A172 (cell line): ENCODE data around the gene NRG3. TPM values are rescaled to one million over a fixed set of nuclear protein-coding genes. Genes with fewer than 3 reads are reported as not detected.
A peak's percentile ranks its signal among the peaks of the same experiment; 100 is the strongest.
"Not testable (repeated sequence)": the region's sequence is repeated elsewhere in the genome, so short reads cannot be mapped to it uniquely, and the experiment has no call there.

Experiments used
- DNase-seq: peaks from one replicate; pipeline ENCODE4 v3.0.0-alpha.2; 2015; ENCODE audit warnings: low spot score
- total RNA-seq: library from RNA; depleted of rRNA; stranded (reverse); fragments of >200 nt; shearing (Covaris generic); gene quantifications from 2 replicates; pipeline ENCODE4 v1.2.3, GENCODE V29; 2014

The NRG3 gene
- total RNA-seq, 1 experiment from 2014 or later = 0.16 TPM

GRCh38 chr10:82574081-82574480 lies 699.1 kb downstream of the NRG3 start:
- DNase-seq = no peak

- no peak for DNase-seq
Measured at GRCh38 chr10:82575318-82575717, 700.3 kb downstream of the NRG3 start.

DNA sequence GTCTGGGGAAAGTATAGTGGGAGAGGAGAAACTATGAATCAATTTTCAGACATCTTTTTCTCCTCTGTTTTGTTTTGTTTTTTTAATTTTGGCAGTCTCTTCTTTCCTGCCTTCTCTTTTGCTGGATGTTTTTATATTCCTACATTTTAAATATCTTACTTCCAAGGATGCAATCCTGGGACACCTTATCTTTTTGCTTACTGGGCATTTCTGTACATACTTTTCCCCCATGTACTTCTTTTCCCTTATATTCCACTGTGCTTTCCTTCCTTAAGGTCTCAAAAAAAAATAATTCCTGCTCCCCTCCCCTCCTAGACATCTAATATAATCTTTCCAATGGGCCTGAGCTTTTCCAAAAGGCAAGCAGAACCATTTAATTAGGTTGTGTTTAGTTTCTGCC lies 701.1 kb downstream of the NRG3 start:
- no peak for DNase-seq

DNA sequence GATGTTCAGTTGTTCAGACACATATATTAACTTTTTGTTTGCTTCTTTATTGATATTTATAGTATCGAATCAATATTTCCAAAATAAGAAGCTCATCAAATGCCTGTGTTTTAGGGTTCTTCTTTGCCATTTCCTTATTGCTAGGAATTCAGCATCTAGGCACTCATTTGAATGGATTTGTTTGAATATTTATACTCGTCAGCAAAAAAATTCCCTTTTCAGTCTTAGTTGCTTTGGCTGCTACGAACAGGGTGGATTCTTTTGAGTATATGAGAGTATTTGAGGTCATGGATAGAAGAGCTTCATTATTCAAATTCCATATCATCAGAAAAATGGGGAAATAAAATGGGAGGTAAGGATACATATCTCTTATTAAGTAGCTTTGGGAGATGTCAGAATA lies 706.9 kb downstream of the NRG3 start:
- no peak for DNase-seq

DNA sequence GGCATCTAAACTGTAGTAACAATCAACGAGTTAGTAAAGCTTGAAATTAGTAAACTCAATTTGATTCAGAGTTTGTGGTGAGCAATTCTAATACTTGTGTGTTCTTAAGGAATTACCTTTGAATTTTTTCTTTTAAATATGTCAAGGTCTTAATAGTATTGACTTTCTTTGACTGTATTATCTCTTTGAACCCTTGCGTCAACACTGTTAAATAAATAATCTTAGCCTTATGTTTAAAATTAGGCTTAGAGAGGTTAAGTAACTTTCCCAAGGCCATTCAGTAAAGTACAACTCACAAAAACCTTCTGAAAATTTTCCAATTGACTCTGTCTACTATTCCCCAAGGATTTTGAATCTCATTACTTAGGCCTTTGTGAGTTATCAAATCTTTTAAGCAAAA lies 716.4 kb downstream of the NRG3 start:
- DNase-seq = no peak

DNA sequence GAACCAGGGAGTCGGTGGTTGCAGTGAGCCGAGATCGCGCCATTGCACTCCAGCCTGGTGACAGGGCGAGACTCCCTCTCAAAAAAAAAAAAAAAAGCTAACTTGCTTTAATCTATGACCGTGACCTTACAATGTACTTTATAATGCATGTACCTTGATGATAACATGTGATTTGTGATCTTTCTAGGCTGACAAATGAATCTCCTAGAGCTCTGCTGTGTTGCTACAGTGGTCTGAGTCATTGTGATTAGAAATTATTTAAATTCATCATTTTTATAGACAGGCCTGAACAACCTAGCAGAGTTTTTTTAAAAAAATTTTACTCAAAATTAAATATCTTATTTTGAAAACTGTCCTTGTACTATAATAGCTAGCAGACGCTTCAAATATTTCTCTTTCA lies 722.8 kb downstream of the NRG3 start:
- DNase-seq = no peak

GRCh38 chr10:82609845-82610244 lies 734.9 kb downstream of the NRG3 start:
- no peak for DNase-seq

- DNase-seq = no peak
Measured at GRCh38 chr10:82618007-82618406, 743.0 kb downstream of the NRG3 start.

DNA sequence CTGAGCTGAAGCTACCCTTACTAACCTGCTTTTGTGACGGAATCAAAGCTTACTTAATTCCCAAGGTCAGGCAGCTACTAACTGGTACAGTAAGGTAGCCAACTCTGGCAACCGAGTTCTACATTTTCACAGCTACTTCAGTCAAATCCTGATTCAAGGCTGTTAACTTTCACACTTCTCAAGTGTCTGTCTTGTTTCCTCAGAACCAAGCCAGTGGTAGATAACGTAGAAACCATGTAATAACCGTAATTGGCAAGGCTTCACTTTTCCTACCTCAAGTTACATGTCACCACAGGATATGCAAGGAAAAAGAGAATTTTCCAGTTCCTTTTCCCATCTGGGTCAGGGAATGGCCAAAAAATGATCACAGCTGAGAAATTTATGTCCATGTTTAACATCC lies 746.7 kb downstream of the NRG3 start:
- no peak for DNase-seq

GRCh38 chr10:82622479-82622878 lies 747.5 kb downstream of the NRG3 start:
- DNase-seq = no peak

DNA sequence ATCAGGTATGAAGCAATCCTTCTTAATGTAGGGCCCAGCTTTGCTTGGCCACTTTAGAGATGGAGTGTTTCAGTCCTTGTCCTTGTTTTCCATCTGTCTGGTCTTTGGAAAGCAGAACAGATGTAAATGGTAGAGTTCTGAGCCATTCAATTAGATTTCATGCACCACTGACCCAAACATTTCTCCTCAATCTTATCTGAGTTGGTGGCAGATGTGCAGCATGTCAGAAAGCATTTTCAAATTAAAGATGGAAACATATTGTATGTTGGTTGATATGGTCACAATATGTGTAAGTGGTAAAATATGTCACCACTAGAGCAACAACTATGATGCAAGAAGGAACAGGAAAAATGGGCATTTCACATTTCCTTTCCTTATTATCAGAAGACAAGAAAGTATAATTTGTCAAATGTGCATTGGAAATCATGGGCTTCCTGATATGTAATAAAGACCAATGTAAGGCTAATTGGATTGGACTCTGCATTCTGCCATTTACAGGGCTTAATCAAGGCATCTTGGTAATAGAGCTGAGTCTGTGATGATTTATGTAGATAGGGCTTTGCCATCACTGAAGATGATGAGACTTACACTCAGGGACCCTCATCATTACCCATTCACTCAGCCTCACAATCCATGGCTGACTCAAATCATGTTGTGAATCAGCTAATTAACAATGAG lies 750.7 kb downstream of the NRG3 start:
- no peak for DNase-seq

GRCh38 chr10:82628373-82628772 lies 753.4 kb downstream of the NRG3 start:
- DNase-seq = no peak

GRCh38 chr10:82643076-82643475 lies 768.1 kb downstream of the NRG3 start:
- no peak for DNase-seq

DNA sequence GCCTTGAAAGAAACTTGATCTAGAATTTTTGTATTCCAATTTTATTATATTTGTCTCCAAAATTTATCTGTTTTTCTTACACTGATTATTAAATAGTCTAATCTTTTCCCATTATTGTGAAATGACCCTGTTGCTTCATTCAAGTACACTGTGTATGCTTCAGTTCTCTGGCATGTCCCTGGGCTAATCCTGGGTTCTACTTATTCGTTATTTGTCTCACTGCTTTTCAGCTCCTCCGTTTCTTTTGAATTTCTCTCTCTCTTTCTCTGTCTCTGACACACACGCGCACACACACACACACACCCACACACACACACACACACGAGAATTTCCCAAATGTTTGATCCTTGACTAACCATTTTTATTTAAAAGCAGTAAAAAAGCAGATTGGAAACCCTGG lies 768.6 kb downstream of the NRG3 start:
- no peak for DNase-seq

DNA sequence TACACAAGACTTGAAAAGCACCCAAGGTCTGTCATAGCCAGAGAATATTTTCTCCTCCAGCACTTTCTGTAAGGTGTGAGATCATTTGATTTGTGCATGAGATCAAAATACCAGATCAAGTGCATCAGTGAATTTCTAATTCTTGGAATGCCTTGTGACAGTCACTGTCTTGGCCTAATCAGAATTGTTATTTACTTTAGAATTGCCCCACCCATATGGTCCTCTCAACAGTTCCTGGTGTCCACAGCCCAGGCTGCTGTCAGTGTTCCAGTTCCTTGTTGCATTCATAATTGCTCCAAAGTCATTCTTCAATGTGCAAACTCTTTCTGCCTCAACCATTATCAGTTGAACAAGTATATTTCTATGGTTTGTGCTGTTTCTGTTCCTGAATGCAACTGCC lies 770.2 kb downstream of the NRG3 start:
- no peak for DNase-seq

- no peak for DNase-seq
Measured at GRCh38 chr10:82653244-82654155, 778.5 kb downstream of the NRG3 start.

DNA sequence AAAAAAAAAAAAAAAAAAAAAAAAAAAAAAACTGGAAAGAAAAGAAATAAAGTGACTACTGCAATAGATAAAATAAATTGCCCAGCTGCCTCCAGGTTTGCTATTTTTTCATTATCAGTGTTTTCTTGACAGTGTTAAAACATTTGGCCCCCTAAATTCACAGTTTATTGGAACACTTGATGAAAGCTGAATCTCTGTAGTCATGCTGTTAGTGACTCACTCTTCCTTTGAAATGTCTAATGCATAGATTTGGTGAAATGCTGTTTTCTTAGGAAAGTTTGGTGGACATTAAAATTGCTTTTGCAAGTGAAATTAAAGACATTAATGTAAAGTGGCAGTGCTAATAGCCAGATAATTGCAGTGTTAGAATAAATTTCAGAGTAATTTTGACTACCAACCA lies 785.2 kb downstream of the NRG3 start:
- DNase-seq = peak; percentile 66

- DNase-seq = no peak
Measured at GRCh38 chr10:82660986-82661385, 786.0 kb downstream of the NRG3 start.

DNA sequence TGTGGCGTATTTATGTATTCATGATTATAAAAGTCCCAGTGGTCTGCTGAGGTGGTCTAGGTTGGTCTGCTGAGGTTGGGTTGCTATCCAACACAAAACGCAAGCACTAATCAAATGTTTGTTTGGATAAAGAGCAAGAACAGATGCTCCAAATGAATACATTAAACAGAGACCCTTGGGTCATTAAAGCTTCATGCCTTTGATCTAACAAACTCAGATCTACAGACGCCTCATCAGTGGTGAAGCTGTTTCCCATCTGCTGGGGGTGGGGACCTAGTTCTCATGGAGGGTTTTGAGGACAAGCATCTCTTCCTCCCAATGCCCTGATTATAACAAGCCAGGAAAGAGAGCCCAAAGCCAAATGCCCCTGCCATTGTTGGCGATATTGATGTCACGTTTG lies 786.7 kb downstream of the NRG3 start:
- DNase-seq = no peak

DNA sequence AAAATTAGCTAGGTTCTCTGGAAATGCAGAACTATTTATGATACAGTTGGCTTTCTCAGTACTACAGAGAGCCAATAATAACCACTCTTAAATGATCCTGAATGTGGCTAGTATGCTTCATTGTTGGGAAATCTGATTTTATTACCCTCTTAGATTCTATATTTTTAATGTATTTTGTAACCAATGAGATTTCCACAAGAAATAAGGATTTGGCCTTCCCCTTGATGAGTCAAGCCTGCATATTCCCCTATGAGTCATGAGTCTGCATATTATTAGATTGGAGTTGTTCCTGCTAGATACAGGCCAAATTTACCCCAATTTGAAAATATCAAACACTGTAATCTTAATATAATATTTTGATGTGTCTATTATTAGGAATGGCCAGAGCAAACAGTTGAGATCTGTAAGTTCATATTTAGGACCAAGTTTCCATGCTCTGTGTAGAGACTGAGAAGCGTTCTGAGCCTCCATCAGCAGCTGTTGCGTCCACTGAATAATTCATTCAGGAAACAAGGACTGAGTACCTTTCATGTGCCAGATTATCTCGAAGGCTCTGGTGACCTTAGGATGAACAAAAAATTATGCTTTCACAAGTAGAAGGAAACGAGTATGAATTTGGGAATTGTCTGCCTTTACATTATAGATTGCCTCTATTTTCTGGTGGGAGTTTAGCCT lies 793.4 kb downstream of the NRG3 start:
- peak; percentile 54 for DNase-seq

DNA sequence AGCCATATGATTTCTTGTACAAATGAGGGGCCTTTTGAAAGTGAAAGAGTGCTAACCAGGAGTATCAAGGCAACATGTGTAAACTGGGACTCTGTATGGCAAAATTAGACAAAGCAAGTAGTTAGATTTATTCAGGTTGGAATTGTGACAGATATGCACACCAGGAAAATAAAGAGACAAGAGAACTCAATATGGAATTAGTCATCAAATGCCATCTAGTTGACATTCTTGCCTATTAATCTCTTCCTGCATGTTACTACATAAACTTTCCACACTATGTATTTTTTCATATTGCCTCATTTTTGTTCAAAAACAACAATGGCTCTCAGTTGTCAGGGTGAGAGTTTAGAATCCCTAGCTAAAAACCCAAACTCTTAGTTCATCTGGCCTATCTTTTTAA lies 799.0 kb downstream of the NRG3 start:
- DNase-seq = peak; percentile 20

GRCh38 chr10:82677932-82678331 lies 802.9 kb downstream of the NRG3 start:
- DNase-seq = not testable (repeated sequence)

DNA sequence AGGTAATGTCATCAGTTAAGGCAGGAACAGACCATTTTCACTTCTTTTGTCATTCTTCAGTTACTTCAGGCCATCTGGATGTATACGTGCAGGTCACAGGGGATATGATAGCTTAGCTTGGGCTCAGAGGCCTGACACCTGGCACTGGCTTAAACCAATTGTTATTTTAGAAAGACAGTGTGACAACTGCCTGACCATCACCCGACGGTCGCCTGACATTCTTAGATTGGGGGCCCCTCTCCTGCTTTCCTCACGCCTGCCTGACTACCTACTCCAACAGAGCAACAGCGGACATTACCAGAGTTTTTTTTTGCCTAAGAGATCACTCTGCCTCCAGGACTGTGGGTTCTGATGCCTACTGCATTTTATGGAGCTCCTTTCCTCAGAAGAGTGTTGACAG lies 803.5 kb downstream of the NRG3 start:
- not testable (repeated sequence) for DNase-seq
